GM06990 (cell line): ENCODE measurements around the gene MRPS10.

ENCODE experiments used
- DNase-seq: peaks from one replicate; pipeline ENCODE4 v3.0.0-alpha.2; 2011; ENCODE audit not compliant: insufficient read length; ENCODE audit errors: extremely low read depth
- H3K27me3 ChIP-seq: replicated peaks from 2 replicates; pipeline ENCODE4 v1.6.0; 2011; ENCODE audit warnings: low read length; ENCODE audit not compliant: control insufficient read depth, insufficient read depth
- H3K36me3 ChIP-seq: 2 replicates; pipeline ENCODE4 v1.5.1; 2011; ENCODE audit warnings: low read length; ENCODE audit not compliant: control insufficient read depth, insufficient read depth
- H3K4me3 ChIP-seq: replicated peaks from 2 replicates; pipeline ENCODE4 v1.5.1; 2011; ENCODE audit warnings: low read depth, mild to moderate bottlenecking, control low read depth, low read length
- TF ChIP-seq, protein P1 (sequence below): IDR thresholded peaks from 2 replicates; pipeline ENCODE4 v1.5.1; 2011; ENCODE audit warnings: low read length, control low read depth, mild to moderate bottlenecking, inconsistent platforms; ENCODE audit not compliant: insufficient read depth, poor library complexity, severe bottlenecking

The MRPS10 gene

GRCh38 chr6:42217519-42218367, at the start of gene MRPS10:
TSS of gene MRPS10 (minus strand) at chr6:42217861. CDS start at chr6:42217849, 12 bp downstream.
- Histone ChIP-seq H3K27me3 (no peaks in the 10 kb centered on the region), H3K36me3 (peaks cover 1% of the 10 kb centered on the region; the same call in 1 of the 2 replicates), H3K4me3 (peak within 1 kb of the TSS; percentile 98)
- TF ChIP-seq, protein P1, sequence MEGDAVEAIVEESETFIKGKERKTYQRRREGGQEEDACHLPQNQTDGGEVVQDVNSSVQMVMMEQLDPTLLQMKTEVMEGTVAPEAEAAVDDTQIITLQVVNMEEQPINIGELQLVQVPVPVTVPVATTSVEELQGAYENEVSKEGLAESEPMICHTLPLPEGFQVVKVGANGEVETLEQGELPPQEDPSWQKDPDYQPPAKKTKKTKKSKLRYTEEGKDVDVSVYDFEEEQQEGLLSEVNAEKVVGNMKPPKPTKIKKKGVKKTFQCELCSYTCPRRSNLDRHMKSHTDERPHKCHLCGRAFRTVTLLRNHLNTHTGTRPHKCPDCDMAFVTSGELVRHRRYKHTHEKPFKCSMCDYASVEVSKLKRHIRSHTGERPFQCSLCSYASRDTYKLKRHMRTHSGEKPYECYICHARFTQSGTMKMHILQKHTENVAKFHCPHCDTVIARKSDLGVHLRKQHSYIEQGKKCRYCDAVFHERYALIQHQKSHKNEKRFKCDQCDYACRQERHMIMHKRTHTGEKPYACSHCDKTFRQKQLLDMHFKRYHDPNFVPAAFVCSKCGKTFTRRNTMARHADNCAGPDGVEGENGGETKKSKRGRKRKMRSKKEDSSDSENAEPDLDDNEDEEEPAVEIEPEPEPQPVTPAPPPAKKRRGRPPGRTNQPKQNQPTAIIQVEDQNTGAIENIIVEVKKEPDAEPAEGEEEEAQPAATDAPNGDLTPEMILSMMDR, result no peak
- DNase-seq, result peak; percentile 87

DNA sequence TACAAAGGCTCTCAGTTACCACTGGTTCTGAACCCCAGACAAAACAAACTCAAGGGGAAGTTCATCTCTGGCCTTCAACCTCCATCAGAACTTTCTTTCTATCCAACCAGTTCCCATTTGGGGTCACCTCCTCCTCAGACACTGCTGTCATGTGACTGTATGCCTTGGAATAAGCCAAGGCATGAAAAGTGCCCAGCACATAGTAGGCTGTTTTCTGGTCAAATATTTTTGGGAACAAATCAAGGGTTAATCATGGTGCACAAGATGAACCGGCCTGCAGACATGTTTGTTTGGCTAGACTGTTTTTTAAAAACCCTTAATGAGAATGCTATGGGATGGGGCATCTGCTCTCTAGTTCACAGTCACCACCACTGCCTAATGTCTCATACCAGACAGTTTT, 48.9 kb upstream of the MRPS10 start:
- no peak overlapping the region for H3K4me3 ChIP-seq
- peaks cover 1% of the 10 kb centered on the region; the same call in 1 of the 2 replicates for H3K36me3 ChIP-seq
- TF ChIP-seq, protein P1, result no peak
- no peak for DNase-seq
- H3K27me3 ChIP-seq, result no peaks in the 10 kb centered on the region

DNA sequence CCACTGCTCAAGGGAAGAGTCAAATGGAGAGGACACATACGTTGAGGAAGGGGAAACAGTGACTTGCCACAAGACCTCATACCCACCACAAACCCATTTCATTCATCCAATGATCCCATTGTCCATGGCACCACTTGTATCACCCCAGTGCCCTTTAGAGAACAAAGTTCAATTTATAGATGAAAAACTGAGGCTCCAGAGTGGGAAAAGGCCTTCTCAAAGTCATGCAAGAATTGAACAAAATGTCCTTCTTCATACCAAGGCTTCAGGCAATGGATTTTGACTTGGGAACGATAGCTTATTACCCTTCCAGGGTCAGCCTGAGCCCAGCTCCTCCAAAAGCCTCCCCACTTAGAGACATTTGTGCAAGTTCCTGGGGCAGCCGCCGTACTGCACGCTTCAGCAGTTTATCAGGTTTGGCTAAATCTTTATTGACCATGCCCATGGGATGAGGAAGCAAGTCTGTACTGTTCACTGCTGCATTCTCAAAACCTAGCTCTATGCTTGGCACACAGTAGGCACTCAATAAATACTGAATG, 47.3 kb upstream of the MRPS10 start:
- H3K36me3 ChIP-seq, result peaks cover 1% of the 10 kb centered on the region; the same call in 1 of the 2 replicates
- no peak overlapping the region for H3K4me3 ChIP-seq
- no peak for DNase-seq
- no peaks in the 10 kb centered on the region for H3K27me3 ChIP-seq
- TF ChIP-seq, protein P1, result no peak

- Histone ChIP-seq H3K27me3 (no peaks in the 10 kb centered on the region), H3K4me3 (no peak overlapping the region), H3K36me3 (peaks cover 1% of the 10 kb centered on the region; the same call in 1 of the 2 replicates)
- TF ChIP-seq, protein P1, result no peak
- no peak for DNase-seq
Observed at GRCh38 chr6:42264162-42264851, 46.6 kb upstream of the MRPS10 start.

- Histone ChIP-seq H3K4me3 (no peak overlapping the region), H3K27me3 (no peaks in the 10 kb centered on the region), H3K36me3 (no peaks in the 10 kb centered on the region; the same call in 1 of the 2 replicates)
- no peak for DNase-seq
- TF ChIP-seq, protein P1, result no peak
Observed at GRCh38 chr6:42263165-42263728, 45.6 kb upstream of the MRPS10 start.
